GM12865 (cell line): Measurements from ENCODE around the gene PTPRN2.

ENCODE experiments used
- DNase-seq: peaks from one replicate; pipeline ENCODE4 v3.0.0; 2010; ENCODE audit warnings: low read depth
- H3K4me3 ChIP-seq: 2 replicates; pipeline ENCODE4 v1.5.1; 2011; ENCODE audit warnings: mild to moderate bottlenecking, low read depth, low read length, control low read depth
- CTCF ChIP-seq: IDR thresholded peaks from 2 replicates; pipeline ENCODE4 v1.5.1; 2011; ENCODE audit warnings: low read length, control low read depth, low read depth, inconsistent platforms; ENCODE audit not compliant: insufficient read depth; ENCODE audit errors: missing control alignments

Gene PTPRN2

GRCh38 chr7:158187694-158187994, 400.0 kb downstream of the PTPRN2 start:
- H3K4me3 ChIP-seq = no peak overlapping the region
- no peak for TF ChIP-seq CTCF
- no peak for DNase-seq

- TF ChIP-seq CTCF = no peak
- no peak overlapping the region for H3K4me3 ChIP-seq
- no peak for DNase-seq
Observed at GRCh38 chr7:158186864-158187693, 400.5 kb downstream of the PTPRN2 start.

GRCh38 chr7:158186406-158186805, 401.2 kb downstream of the PTPRN2 start:
- DNase-seq = no peak
- no peak overlapping the region for H3K4me3 ChIP-seq
- no peak for TF ChIP-seq CTCF

GRCh38 chr7:158185653-158186052, 402.0 kb downstream of the PTPRN2 start:
- TF ChIP-seq CTCF = no peak
- no peak for DNase-seq
- H3K4me3 ChIP-seq = no peak overlapping the region

- no peak overlapping the region for H3K4me3 ChIP-seq
- no peak for TF ChIP-seq CTCF
- DNase-seq = no peak
Observed at GRCh38 chr7:158183431-158183830, 404.2 kb downstream of the PTPRN2 start.

- H3K4me3 ChIP-seq = no peak overlapping the region
- no peak for DNase-seq
- TF ChIP-seq CTCF = no peak
Observed at GRCh38 chr7:158176561-158177173, 411.0 kb downstream of the PTPRN2 start.

- DNase-seq = no peak
- TF ChIP-seq CTCF = no peak
- no peak overlapping the region for H3K4me3 ChIP-seq
Observed at GRCh38 chr7:158175779-158176178, 411.8 kb downstream of the PTPRN2 start.
